Raji (cell line): ENCODE results near the gene SEC24B.

Experiments
- POLR2A ChIP-seq: IDR thresholded peaks from 2 replicates; pipeline ENCODE4 v1.6.1; 2011; ENCODE audit warnings: low read depth, low read length, control low read depth; ENCODE audit not compliant: insufficient read depth

Gene SEC24B

DNA sequence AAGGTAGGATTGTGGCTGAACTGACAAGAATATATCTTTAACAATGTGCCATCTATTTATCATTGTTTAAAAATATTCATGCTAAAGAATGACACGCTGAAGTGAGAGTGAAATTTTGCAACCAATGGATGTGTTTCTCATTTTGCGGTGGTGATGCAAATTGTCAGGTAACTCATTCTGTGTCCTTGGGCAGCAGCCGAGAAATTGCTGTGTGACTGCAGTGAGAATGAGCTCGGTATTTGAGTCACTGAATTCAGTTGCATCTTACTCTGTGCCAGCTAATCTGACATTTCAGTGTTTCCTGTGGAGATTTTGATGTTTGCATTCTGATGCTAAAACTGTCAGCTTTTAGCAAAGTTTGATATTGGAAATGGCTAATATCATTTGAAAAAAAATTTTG lies 154.6 kb downstream of the SEC24B start:
- no peak for TF ChIP-seq POLR2A

- TF ChIP-seq POLR2A = no peak
Observed at GRCh38 chr4:109589119-109589518, 155.5 kb downstream of the SEC24B start.

GRCh38 chr4:109589605-109590004 lies 156.0 kb downstream of the SEC24B start:
- TF ChIP-seq POLR2A = no peak
